Skeletal muscle cell (primary cell): ENCODE results near the gene ARHGAP25.
A peak's percentile ranks its signal among the peaks of the same experiment; 100 is the strongest.

Experiments
- DNase-seq: peaks from one replicate; pipeline ENCODE4 v3.0.0-alpha.2; 2010; ENCODE audit warnings: low read depth
- H3K4me3 ChIP-seq: 2 replicates; pipeline ENCODE4 v1.5.1; 2011; ENCODE audit warnings: low read depth, mild to moderate bottlenecking, control low read depth, low read length, moderate library complexity

Gene ARHGAP25

DNA sequence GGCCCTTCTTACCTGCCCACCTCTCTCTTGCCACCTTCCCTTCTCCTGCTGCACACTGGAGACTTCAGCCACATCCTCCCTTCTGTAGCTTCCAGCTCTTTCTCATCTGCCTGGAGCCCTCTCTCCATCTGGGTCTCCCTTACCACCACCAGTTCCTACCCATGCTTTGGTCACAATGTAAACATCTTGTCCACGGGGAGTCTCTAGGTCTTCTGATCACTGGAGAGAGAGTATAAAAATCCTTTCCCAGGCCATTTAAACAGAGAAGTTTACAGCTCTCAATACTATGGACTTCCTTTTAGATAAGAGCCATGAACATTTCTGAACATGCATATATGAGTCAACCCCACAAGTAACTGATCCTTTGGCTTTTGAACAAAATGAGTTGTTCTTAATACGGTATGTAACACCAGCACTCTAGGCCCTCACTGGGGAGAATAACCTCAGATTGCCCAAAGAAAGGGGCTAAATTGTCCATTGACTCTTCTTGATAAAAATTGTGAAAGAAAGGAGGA is 5.8 kb downstream of the ARHGAP25 start:
- no peak for DNase-seq
- no peak overlapping the region for H3K4me3 ChIP-seq

DNA sequence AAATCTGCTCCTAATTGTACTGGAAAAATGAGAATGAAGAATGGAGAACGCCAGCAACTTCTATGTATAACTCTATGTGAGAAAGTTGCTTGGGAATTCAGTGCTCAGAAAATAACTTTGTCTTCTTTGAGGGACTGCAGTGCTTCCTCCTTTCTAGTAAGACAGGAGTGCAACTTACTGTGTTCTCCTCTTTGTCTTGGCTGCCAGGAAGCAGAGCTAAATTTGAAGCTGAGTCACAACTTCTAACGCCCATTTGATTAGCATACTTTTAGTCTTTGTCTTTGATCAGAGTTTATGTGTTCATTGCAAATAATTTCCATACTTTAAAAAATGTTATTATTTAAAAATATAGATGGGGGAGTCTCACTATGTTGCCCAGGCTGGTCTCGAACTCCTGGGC is 6.6 kb downstream of the ARHGAP25 start:
- no peak overlapping the region for H3K4me3 ChIP-seq
- DNase-seq = no peak

DNA sequence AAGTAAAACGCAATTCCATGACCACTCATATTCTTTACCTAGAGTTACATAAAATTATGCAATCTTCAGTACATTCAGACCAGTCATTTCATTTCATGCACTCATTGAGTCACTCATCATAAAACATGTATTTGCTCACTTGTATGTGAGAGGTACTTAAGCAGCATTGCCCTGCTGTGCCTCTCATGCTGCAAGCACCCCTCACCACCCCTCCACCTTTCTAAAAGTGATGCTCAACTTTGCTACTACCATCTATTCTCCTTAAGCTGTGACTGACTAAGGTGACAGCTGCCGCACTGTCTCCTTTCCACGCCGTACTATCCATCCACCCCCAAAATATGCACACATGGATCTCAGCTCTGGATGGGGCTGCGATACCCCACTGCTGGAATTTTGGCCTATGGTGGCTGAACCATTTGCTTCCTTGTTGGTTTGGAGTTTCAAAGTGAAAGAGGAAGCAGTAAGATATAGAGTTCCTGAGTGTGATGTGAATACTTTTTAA is 7.2 kb downstream of the ARHGAP25 start:
- no peak for DNase-seq
- no peak overlapping the region for H3K4me3 ChIP-seq

DNA sequence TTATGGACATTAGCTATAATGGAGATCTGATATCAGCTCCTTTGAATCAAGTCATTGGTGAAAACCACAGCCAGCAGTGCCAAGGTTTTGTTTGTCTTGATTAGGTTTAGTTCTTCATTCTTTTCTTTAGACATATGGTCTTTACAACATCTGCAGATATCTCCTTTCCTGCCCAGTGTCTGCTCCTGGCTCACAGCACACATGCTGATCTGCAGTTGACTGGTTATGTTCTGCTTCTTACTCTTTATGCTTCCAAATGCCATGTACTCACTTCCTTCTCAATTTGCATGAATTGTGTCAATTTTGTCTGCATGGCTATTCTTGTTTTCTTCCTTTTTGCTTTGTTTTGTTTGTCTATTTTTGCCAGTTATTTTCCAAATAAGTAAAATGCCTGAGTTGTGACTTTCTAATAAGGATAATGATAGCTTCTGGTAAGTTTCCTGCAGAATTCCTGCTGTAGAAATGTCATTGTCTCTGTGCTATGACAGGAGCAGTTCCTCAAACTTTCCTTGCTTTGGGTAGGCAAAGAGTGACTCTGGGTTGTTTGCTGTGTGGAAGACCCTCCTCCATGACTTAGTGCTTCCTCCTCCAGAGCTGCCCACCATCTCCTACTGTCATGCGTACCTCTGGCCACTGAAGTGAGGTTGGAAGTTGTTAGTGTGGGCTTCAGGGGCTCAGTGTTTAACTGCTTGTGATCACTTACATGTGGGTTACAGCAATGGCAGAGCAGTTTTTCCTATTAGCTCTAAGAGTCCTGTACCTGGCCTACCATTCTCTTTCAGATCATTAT is 8.2 kb downstream of the ARHGAP25 start:
- H3K4me3 ChIP-seq = no peak overlapping the region

DNA sequence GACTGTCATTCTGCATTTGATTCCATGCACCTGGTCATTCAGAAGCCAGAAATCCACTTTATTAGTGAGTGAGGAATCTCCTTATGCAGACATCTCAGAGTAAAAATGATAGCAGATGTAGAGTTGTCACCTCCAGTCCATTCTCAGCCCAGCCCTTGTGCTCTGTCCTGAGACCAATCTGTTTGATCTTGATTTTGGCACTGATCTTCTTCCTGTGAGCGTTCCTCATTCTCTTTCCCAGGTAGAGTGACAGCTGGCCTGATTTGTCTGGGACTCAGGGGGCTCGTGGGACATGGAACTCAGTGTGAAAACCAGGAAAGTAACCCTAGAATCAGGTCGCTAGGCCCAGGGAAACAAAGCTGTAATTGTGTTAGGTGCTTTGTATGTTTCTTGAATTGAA is 8.9 kb downstream of the ARHGAP25 start:
- no peak for DNase-seq
- no peak overlapping the region for H3K4me3 ChIP-seq

More for the DNA sequence above, 8.2 kb downstream of the ARHGAP25 start:
- no peak for DNase-seq

DNA sequence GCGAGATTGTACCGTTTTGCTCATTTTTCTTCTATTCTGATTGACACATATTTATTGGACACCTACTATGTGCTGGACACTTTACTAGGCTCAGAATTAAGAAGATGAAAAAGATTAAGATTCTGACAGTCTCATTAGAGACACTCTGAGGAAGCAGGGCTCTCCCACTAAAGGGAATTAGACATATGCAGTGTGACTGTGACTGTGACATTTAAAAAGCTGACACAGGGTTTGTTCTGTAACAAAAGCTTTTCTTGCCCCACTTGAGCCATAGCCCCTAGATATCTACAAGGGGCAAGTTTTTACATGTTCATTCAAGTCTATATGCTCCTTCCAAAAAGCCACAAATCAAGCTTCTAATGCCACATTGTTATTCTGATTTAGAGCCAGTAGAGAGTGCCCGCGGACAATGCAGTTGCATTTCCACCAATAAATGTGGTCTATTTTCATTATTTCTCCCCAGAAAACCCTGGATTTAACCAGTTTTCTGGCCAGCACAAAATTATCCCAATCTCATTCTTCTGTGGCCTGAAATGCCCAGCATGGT is 9.8 kb downstream of the ARHGAP25 start:
- no peak for DNase-seq
- H3K4me3 ChIP-seq = no peak overlapping the region

DNA sequence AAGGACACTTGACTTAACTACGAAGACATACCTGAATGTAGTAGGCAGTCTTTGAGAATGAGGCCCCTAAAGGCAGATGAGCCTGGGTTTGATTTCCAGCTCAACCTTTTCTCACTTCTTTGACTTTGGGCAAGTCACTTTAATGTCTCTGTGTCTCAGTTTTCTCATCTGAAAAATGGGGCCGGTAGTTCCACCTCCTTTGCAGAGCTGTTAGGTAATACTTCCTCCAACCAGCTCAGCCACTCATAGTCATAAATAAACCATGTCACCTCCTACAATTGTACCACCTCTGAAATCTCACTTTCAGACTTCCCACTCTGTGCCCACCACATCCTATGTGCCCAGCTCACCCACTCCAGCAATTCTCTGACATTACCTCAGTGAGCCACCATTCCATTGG is 10.4 kb downstream of the ARHGAP25 start:
- H3K4me3 ChIP-seq = no peak overlapping the region
- no peak for DNase-seq

DNA sequence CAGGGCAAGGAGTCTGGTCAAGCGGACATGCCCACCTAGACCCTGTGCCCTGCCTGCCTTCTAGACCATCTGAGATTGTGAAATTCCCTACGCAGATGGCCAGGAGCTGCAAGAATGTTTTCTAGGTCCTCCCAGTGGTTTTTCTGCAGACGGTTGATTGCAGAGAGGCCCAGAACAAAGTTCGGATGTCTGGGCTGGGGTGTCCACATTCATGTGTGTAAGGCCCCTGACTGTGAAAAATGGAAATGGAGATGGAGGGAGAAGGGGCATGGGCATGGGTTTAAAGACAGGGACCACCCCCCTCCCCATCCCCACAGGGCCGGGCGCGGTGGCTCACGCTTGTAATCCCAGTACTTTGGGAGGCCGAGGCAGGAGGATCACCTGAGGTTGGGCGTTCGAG is 11.8 kb downstream of the ARHGAP25 start:
- no peak overlapping the region for H3K4me3 ChIP-seq
- no peak for DNase-seq

DNA sequence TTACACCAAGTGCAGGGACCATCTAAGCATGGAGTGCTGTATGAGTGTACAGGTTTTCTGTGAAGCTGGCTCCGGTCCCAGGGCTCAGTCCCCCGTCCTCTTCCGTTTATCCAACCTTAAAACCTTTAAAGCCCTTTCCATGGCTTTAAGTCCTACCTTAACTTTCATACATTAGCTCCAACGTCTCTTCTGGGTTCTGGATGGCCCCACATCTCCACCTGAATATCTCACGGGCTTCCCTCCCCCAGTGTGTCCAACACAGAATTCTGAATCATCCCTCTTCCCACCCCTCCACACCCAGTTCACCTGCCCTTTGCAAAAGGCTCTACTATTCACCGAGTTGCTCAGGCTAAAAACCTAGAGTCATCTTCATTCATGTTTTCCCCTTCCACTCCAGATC is 12.8 kb downstream of the ARHGAP25 start:
- no peak for DNase-seq
- H3K4me3 ChIP-seq = no peak overlapping the region

DNA sequence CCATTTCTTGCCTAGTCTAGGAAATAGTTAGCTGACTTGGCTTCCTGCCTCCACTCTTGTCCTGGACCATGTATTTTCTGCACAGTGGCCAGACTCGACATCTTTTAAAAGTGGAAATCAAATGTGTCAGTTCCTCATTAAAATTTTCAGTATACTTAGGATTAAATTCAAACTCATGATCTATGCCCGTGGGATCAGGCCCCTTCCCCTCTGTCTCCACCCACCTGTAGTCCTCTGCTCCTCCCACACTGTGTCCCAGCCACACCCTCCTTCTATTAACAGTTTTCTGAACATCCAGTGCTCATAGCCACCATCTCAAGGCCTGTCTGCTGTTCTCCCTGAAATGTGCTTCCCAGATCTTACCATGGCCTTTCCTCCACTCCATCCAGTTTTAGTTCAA is 13.3 kb downstream of the ARHGAP25 start:
- no peak overlapping the region for H3K4me3 ChIP-seq
- DNase-seq = no peak

DNA sequence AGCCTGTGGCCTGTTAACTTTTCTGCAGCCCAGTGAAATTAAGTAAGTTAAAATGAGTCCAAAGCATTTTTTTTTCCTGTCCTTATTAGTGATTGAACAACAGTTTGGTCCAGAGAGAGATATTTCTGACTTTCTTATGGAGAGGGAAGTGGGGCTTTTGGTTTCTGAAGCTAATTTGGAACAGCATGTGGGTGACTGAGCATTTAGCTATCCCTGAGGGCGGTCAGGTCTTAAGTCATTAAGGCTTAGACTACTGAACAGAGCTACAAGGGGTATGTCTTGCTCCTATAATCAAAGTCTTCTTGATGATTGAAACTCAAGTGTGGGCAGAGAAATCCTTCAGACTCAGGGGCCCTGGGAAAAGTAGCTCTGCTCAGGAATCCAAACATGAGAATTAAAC is 14.0 kb downstream of the ARHGAP25 start:
- no peak for DNase-seq
- no peak overlapping the region for H3K4me3 ChIP-seq

DNA sequence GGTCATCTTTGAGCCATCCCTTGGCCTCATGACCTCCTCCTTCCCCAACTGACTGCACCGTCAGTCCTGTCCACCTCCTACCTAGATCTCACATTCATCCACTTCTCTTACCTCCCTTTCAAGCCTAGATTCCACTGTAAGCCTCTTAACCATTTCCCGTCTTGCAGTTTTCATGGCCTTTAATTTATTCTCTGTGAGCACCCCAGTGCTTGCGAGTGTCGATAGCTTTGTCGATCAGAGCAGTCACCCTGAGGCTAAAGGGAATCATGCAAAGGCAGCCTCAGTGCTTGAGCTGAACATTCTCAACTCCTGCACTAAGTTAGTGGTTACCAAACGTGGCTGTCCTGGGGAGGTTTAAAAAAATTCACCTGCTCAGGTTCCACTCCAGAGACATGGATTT is 14.7 kb downstream of the ARHGAP25 start:
- DNase-seq = no peak
- H3K4me3 ChIP-seq = no peak overlapping the region

DNA sequence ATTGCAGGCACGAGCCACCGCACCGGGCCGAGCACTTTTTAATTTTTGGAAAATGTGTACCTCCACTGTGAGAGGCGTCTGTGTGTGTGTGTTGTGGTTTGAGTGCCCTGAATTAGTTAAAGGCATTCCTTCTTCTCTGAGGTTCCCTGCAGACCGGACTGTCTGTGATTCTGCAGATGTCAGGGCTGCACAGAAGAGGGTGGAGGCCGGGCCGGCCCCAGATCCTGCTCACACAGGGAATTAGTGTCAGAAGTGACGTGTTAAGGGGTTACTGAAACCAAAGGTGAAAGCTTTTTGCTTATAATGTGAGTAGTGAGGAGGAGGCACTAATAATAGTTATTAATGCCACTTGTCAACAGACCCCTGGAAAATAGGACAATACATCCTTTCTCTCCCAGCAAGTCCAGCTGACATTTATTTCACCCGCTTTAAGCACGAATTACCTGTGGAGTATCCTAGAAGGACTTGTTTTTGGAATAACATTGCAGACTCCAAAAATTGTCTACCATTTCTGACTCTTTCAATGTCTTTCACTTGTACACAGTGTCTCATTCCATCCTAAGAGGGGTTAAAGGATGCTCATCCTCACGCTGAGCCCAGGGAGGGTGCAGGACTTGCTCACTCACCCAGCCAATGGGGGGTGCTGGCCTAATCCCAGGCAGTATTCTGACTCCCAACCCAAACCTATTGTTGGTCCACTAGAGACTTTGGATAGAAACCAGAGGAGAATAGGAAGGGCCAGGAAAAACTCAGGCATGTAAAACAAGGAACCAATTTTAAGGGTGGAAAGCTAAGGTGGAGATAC is 16.2 kb downstream of the ARHGAP25 start:
- no peak overlapping the region for H3K4me3 ChIP-seq
- no peak for DNase-seq

DNA sequence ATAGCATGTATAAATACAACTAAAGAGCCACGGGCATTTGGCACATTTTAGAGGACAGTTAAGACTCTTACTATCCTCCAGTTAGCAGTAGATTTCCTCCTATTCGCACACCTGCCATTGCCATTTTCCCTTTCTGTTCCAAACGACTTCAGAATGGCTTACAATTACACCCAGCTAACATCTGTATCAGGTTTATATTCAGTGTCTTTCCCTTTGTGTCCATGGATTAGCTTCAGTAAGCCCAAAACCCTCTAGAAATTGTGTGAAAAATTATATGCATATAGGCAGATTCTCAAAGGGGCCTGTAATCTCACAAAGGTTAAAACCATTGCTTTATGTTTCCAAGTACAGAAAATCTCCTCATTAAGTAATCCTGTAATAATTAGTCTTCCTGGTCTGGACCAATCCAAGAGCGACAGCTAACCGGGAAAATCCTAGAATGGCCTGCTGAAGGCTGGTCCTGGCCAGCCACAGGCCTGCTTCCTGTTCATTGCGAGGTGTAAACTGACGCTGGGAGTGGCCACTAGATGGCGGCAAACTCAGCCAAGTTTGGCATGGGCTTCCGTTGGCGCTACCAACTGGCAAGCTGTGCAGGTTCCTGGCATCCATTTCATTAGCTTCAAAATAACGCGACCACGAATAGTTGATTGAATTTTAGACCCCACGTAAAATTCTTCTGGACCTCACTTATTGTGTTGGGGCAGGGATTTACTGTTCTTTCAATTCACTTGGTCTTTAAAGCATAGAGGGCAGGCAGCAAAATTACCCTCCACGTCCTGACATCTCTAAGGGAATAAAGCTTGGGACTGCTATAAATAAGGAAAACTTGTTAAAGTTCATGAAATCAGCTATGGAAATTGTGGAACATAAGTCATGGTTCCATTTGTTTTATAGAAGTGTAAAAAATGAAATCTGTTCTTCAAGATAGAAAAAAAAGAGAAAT is 17.1 kb downstream of the ARHGAP25 start:
- H3K4me3 ChIP-seq = no peak overlapping the region
- DNase-seq = peak; percentile 41

DNA sequence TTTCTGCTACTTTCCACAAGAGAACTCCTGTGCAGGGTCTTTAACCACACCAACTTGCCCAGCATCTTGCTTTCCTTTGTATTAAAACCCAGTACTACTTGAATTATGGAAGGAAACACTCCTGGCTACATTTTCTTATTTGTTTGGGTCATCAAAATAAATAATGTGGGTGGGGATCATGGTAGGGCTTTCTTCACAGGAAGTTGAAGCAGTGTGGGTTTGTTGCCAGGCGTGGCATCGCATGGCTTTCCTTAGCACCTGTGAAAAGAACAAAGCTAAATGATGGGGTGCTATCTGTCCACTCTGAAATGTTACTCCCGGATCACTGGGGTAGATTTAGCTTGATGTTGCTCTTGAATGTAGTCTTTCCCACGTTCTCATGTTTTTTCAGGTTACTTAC is 18.7 kb downstream of the ARHGAP25 start:
- no peak overlapping the region for H3K4me3 ChIP-seq
- DNase-seq = no peak

DNA sequence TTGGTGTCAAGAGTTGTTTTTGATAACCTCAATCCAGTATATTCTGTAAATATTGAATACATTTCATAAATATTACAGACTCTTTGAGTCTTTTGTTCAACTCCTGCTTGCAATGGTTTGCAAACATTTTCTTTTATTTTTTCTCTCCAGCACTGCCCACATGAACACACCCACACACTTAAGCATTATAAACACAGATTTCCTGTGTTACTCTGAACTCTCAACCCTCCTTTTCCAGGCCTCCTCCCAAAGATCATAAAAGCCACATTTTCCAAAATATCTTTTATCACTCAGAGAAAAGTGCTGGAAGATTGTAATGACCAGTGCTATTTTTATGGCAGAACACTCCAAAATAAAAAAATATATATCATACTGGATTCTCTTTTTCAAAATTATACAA is 20.5 kb downstream of the ARHGAP25 start:
- no peak for DNase-seq
- no peak overlapping the region for H3K4me3 ChIP-seq

DNA sequence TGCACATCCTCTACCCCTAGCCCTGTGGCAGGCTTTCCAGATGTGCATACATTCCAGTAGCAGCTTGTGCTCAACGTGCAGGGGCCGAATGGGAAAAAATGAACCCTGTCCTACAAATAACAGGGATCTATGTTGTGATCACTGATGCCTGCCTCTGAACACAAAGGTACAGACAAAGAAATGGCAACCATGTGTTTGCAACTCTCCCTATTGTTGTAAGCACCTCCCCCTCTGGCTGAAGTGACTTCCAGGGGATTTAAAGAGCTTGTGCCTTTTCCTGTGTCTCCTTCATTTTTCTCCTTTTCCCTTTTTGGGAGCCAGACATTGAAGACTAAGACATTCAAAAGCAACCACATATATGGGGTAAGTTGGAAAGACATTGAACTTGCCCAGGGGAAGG is 21.6 kb downstream of the ARHGAP25 start:
- no peak for DNase-seq
- no peak overlapping the region for H3K4me3 ChIP-seq

DNA sequence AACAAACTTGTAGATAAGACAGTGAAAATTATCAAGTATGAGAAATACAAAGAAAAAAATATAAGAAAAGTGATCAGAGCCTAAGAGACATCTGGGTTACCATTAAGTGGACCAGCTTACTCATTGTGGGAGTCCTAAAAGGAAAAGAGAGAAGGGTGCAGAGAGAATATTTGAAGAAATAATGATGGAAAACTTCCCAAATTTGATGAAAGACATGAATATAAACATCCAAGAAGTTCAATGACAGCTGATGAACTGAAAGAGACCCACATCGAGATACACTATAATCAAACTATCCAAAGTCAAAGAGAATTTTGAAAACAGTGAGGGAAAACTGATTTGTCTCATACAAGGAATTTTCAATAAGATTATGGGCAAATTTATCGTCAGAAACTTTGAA is 22.5 kb downstream of the ARHGAP25 start:
- H3K4me3 ChIP-seq = no peak overlapping the region
- no peak for DNase-seq

DNA sequence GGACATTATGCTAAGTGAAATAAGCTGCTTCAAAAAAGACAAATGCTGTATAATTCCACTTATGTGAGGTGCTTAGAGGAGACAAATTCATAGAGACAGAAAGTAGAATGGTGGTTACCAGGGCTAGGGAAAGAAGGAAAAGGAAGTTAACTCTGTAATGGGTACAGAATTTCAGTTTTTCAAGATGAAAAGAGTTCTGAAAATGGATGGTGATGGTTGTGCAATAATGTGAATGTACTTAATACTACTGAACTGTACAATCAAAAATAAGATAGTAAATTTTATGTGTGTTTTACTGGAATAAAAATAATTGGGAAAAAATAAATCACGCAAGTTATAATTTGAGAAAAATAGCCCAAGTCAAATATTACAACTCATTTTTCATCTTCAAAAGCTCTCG is 27.5 kb downstream of the ARHGAP25 start:
- H3K4me3 ChIP-seq = no peak overlapping the region
- DNase-seq = no peak
